Fibroblast of peridontal ligament (primary cell): ENCODE measurements around the gene TBC1D9.
A peak's percentile ranks its signal among the peaks of the same experiment; 100 is the strongest.

Experiments used
- DNase-seq: peaks from one replicate; pipeline ENCODE4 v3.0.0-alpha.2; 2010; ENCODE audit errors: extremely low read depth

TBC1D9 gene

DNA sequence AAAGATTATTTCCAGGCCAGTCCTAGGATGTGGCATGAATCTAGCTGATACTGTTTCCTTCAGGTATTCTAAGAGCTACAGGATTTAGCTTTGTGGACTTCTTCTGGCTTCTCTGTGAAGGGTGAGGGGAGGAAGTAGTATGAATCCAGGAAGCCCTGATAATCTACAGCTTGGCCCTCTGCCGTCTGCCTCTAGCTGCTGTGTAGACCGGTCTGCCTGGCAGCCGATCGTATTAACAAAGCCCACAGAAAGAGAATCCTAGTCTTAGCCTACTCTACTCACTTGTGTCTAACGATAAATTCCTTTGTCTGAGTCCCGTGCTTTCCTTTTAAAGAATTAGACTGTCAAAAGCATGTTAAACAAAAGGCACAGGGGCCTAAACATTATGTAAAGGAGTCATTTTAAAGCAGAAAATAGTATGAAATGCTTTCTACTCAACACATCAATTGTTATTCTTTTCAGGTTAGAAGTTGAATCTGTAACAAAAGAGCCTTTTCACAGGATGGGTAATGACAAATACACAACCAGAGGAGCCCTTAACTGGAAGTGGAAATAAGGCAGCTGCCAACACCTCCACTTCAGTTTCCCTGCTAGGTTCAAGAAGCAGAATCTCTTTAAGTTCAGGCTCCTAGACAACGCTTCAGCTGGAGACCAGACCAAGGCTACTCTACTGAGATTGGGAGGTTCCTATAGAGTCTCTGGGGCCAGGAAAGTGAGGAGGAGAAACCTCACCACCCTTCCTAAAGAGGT, 138.5 kb downstream of the TBC1D9 start:
- DNase-seq = no peak

DNA sequence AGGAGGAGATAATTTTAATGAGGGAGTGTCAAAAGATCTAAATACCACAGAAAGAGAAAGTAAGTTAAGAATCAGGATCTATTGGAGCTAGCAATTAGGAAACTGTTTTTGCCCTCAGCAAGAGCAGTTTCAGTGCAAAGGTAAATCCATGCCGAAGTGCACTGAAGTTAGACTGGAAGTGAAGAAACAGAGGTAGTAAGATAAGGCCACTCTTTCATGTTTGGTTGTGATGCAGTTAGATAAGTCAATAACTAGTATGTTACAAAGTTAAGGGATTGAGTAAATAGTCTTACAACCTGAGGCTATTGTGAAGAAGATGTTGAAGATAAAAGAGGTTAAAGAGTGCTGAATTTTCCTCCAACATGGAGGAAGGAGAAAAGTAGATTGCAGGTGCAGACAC, 140.7 kb downstream of the TBC1D9 start:
- no peak for DNase-seq

DNA sequence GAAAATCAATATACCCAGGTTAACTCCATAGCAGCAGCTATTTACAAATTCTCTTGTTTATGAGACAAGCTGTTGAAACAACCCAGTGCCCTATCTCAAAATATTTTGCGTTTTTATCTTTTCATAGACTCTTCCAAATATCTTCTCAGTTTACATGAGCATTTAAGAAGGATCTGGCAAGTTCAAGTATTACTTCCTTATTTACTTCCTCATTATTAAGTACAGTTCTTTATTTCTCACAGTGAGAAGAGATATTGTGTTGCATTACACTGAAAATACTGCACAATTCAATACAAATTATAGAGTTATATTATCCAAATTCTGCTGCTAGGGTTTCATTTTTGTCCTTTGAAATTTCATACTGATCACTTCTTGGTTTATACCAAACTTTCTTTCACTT, 143.8 kb downstream of the TBC1D9 start:
- no peak for DNase-seq

DNA sequence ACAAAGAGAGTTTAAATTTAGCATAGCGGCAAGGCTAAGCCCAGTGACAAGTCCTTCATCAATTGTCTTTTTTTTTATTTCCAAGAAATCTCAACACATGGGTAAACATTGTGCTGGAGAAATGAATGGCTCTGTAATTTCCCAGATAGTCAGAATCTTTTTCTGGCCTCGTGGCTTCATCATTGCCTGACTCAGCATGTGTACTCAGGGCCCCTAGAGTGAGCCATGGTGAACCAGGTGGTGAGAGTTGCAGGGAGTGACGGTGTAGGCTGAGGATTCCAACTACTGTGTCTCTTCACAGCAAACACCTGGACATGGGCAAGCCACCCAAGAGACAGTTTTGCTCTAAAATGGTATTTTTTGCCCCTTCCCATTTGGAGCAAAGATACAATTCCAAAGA, 144.3 kb downstream of the TBC1D9 start:
- DNase-seq = no peak

DNA sequence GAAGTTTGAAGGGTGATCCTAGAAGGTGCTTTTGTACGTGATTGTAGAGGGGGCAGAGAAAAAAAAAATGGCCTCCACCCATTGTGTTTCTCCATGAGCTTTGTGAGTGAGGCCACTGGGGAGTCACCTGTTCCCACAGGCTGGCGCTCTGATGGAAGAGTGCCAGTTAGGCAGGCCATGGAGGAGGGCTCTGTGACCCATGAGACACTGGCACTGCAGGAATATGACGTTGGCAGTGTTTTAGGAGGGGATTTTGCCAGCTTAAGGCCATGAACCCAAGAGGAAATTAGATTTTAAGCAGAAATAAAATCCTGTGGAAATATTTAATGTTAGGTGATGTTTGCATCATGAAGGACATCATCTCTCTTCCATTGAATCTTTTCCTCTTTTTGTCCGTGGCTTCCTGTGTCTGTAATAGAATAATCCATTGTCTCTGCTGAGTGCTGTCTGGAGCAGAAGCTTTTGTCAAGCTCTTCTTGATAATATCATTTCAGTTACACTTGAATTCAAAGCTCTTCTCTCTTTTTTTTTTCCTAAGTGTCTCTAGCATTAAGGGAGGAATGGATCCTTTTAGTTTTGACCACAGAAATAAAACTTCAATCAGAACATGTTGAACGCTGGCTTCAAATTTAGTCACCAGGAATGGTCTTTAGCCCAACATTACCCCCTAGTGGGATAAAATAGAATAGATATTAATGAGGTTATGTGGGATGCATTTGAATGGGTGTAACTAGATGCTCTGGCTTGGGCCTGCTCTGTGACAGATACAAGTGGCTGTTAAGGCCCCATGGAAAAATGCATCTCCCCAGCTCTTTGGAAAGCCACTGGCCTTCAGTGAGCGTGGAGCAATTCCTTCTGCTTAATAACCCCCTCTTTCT, 146.4 kb downstream of the TBC1D9 start:
- peak; percentile 71 for DNase-seq

DNA sequence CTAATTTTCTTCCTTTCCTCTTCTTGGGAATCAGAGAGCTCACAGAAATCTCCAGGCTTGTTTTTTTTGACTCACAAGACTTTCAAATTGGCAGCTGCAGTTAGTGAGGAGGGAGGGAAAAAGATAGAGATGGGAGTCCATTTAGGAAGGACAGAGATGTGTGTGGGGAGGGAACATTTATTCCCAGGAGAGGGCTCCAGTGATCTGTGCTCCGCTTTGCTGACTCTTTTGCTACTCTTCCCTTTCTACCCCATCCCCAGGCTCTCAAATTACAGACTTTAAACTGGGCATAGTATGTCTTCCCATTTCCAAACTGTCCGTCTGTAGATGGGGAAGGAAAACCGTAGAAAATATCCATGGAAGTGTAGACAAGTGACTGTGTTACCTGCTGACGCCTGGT, 148.3 kb downstream of the TBC1D9 start:
- no peak for DNase-seq

DNA sequence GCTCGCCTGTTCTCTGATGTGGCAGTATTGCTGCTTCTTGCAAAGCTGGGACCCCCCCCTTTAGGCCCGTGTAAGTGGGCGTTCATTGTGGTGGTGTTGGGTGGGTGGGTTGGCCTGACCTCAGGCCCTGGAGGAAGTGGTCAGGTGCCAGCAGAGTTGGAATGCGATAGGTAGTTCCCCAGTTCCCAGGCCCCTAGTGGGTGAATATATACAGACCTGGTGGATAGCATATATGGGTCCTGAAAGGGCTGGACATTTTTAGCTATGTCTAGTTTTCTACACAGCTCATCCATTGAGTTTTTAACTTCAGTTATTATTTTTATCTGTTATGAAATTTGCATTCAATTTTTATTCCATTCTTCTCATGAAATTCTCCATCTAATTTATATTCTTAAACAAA, 151.6 kb downstream of the TBC1D9 start:
- no peak for DNase-seq

DNA sequence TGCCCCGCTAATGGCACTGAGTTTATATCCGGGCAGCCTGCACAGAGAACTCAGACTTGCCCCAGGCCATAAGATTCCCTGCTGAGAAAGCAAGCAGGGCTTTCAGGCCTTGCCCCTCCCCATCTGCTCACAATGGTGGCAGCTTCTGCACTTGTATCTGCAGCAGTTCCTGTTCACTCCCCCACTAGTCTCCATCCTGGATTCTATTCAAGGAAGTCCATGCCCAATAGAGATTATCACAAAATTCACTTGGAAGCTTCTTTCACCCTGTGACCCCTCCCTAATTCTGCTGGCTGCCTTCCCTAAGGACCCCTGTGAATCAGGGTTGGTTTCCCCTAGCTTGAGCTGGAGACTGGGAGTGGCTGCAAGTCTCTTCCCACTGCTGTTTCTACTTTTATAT, 152.9 kb downstream of the TBC1D9 start:
- no peak for DNase-seq

DNA sequence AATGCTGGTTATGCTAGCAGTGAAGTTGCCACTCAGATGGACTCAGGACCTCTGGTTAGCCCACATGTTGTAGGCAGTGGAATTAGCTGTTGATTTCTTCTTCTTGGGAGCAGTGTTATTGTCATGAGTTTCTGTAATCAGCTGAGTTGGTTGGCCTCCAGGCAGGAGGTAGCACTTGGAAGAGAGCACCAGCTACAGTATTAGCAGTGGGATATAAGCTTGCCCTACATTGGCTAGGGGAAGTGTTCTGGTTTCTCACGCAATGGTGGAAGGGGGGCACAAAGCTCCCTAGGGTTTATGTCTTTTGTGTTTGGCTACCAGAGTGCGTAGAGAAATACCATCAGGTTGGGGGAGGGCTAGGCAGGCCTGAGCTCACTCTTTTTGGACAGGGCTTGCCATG, 153.5 kb downstream of the TBC1D9 start:
- DNase-seq = no peak

DNA sequence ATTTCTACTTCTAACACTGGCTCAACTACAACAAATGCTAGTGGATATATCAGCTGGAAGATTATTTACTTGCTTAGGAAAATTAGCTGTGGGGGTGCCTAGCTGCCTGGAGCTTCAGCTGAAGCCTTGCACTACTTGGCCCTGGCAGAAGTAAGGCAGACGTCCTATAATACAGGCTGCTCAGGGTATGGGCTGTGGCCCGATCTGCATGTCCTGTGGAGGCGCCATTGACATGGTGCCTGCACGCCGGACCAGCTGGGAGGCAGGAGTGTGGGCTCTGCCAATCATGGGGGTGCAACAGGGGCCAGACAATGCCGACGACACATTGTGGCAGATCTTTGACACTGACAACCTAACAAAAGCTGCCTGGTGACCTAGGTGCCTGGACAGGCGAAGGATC, 155.8 kb downstream of the TBC1D9 start:
- DNase-seq = no peak

DNA sequence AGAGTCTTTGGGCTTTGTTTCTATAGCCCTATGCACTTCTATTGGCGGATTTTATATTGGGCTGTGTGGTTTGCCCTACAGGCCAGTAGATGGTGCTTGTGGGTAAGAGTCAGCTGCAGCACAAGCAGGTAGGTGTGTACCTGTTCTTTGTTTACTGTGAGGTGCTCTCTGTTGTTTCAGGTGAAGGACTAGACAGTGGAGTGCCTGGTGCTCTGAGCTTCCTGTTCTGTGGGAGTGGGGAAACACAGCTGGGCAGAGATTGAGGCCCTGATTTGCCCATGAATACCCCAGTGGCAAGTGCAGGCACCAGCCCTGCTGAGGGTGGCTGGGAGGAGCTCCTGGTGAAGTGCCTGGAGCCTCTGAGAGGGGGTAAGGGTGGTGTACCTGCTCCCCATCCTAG, 161.1 kb downstream of the TBC1D9 start:
- peak; percentile 5 for DNase-seq

DNA sequence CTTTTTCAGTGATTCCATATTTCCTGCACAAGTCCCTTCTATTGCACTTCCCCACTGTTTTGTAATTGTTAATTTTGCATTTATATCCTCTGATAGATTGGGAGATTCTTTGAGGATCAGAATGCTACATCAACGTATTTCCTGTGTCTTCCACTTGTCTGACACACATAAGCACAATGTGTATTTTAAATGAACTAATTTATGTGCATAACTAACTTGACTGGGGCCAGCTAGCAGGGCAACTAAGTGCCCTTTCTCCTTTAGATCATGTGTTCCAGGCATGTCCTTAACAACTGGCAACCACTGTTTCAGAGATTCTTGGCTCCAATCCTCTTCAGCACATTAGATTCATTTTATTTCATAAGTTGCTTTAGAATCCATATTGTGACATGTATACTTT, 171.7 kb downstream of the TBC1D9 start:
- DNase-seq = no peak

DNA sequence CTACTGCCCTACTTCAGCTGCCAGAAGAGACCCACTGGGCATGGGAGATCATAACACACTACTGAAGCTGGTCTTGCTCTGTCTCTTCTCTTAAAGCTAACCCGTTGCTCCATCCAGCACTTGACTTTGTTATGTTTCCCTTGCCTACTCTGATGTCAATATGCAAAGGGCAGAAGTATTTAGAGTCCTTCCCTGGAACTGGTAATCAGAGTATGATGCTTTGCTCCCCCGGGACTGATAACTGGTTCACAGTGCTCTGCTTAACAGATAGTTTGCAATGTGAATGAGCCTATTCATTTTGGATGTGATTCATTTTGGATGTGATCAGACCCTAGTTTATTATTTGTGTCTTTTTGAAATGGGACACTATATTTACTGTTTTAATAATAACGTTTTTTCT, 175.1 kb downstream of the TBC1D9 start:
- no peak for DNase-seq

DNA sequence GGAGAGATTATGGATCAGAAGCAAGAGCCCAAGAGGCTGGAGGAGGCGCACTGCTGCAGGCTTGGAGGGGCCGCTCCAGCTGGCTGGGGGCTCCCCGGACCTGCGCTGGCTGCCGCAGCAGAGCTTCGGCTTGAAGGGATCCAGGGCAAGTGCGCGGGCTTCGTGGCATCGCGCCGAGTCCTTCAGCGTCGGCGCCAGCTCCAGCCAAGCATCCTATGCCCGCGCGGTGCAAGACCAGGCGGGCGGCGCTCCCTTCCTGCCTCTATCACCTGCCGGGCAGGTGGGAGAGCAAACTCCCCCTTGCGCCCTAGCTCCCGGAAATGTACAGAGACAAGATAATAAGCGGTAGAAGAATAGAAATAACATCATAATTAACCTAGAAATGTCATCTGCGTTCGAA, 176.9 kb downstream of the TBC1D9 start:
- no peak for DNase-seq

DNA sequence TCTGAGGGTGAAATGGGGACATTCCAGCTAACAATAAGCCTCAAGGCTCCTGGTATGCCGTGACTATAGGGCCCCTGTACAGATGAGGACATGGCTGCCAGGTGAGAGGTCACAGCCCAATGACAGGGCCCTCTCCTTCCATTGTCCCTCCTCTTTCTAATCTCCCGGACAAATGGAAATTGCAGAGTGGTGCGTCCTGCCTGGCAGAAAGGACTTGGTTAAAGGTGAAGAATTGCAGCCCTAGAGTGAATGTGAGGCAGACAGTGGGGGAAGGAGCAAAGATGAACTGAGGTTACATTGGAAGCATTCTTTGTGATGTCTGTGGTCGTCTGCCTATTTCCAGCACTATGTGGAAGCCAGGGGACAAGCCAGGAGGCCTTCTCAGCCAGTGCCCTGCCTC, 180.7 kb downstream of the TBC1D9 start:
- no peak for DNase-seq

DNA sequence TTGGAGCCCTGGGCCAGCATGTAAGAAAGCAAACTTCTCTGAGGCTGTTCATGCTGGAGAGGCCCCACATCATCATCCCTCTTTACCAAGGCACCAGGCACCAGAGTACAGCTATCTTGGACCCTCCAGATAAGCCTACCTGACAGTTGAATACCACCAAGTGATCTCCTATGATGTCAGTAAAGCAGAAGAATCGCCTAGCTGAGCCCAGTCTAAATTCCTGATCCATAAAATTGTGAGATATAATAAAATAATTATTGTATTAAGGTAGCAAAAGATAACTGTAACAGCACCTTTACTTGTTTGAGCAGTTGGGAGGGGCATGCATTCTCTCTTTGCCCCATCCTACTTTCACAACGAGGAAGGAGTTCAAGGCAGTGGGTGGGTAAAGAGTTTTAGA, 184.6 kb downstream of the TBC1D9 start:
- no peak for DNase-seq
